NOMO-1 treated with dmso at 0.1 percent for 144 hours (cell line): Measurements from ENCODE around the gene BRD7.
A peak's percentile ranks its signal among the peaks of the same experiment; 100 is the strongest.

Experiments used
- DNase-seq: peaks from one replicate; lab custom pipeline; 2025; ENCODE audit not compliant: unreplicated experiment; lab: John Stamatoyannopoulos, UW

BRD7 gene

DNA sequence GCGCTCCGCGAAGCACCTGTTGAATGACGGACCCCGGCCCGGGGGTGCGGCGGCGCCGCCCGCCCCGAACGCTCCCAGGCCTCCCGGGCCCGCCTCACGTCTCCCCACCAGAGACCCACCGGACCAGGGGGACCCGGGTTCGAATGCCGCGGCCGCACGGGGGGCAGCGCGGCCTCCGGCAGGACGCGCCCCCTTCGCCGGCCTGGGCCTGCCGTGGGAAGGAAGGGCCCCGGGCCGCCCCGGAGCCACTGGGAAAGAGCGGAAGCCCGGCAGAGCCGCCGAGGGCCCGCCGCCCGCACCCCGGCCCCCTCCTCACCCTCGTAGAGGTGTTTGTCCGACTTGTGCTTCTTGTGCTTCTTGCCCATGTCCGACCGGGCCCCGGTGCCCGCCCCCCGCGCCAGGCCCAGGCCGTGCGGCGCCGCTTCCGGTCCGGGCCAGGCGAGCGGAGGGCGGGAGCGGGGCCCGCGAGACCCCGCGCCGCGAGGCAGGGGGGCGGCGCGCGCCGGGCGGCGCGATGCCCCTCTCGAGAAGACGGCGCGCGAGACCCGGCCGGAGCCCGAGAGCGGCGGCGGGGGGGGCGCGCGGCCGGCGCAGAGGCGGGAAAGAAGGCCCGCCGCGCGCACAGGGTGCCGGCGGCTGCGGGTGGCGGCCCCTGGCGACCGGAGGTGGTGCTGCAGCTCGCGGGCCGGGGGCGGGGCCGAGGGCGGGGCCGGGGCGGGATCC lies at the start of gene BRD7:
Gene BRD7, minus strand, starts transcription at position 579 of the 723 bp plus-strand sequence. Its CDS starts 214 bp downstream, at position 365.
- DNase-seq, result peak; percentile 43

GRCh38 chr16:50416388-50416787 lies 47.6 kb upstream of the BRD7 start:
- no peak for DNase-seq

- no peak for DNase-seq
Observed at GRCh38 chr16:50414152-50414551, 45.4 kb upstream of the BRD7 start.

DNA sequence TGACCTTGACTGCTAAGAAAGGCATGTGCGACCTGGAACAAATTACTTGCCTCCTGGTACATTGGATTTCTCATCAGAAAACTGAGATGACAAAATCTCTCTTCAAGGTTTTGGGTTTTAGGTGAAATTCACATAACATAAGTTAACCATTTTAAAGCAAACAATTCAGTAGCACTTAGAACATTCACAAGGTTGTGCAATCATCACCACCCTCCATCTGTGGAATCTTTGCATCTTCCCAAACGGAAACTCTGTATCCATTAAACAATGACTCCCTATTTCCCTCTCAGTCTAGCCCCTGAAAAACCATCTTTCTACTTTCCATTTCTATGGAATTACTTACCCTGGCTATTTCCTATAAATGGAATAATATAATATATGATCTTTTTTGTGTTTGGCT lies 42.2 kb upstream of the BRD7 start:
- DNase-seq, result no peak

DNA sequence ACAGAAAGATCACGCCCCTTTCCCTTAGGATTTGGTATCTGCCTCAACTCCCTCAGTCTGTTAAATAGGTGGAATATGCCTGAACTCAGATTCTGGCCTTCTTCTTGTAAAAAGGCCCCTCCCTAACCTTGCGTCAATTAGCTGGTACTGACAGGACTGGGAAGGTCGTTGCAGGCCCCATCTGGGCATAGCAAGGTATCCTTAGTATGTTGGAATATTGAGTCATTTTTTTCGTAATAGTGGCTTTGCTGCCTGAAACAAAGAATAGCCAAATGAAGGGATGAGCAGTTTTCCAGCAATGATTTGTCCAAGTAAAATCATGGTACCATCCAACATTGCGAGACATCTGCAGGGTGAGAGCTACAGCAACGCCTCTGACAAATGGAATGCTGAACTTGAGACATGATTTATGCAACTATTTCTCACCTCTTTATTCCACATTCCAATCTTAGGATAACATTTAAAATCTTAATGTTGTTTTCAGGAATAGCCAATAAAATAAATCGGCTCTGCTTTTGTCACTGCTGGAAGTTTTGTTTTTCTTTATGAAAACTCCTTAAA lies 39.3 kb upstream of the BRD7 start:
- DNase-seq, result no peak

- DNase-seq, result no peak
Observed at GRCh38 chr16:50407351-50407750, 38.6 kb upstream of the BRD7 start.

DNA sequence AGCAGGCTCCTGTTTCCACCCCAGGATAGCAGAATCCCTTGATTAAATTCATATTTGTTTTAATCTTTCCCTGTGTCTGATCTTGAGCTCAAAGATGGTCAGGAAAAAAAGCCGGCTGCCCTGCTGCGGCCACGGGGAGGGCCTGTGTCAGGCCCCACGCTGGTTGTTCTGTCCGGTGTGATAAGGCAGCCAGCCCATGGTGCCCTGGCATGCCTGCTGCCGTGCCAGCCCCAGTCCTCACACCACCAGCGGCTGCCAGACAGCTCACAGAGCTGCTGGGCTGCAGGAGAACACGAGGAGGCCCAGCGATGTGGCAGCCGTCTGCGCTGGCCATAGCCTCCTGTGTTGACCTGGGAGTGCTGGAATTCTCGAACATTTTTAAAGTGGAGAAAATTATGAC lies 34.7 kb upstream of the BRD7 start:
- DNase-seq, result no peak

GRCh38 chr16:50402298-50402895 lies 33.6 kb upstream of the BRD7 start:
- no peak for DNase-seq

DNA sequence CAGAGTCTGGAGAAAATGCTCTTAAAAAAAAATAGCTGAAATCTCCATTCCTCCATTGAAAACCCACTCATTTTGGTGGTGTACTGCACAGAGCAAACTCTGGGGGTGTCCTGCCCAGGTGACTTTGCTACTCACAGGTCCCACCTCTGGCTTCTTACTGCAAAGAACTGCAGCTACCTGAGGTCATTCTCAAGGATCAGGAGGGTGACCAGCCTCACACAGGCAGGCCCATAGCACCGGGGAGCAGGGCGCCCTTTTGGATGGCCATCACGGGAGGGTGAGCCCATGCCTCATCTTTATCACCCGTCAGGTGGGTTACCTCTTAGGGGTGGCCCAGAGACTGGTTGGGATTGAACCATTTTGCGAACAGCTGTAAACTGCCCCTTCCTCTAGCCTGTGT lies 32.6 kb upstream of the BRD7 start:
- no peak for DNase-seq

GRCh38 chr16:50400967-50401348 lies 32.2 kb upstream of the BRD7 start:
- no peak for DNase-seq

- no peak for DNase-seq
Observed at GRCh38 chr16:50400312-50400966, 31.7 kb upstream of the BRD7 start.

GRCh38 chr16:50399411-50399810 lies 30.6 kb upstream of the BRD7 start:
- no peak for DNase-seq

DNA sequence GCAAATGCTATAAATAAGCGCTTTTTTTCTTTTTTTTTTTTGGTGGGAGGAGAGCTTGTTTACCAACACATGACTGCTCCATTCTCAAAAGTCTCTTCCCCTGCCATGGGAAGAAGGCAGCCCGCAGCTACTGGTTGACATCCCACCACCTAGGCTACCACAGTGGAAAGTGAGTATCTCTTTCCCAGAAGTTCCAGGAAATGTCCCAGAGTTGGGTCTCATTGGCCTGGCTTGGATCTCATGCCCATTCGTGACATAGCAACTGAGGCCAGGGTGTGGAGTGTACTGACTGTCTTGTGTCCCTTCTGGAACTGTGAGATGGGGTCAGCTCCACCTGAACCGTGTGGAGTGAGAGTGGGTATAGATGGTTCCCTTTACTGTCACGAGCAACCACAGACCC lies 29.5 kb upstream of the BRD7 start:
- DNase-seq, result no peak

GRCh38 chr16:50396761-50397535 lies 28.2 kb upstream of the BRD7 start:
- no peak for DNase-seq

- DNase-seq, result peak; percentile 50
Observed at GRCh38 chr16:50395763-50396710, 27.2 kb upstream of the BRD7 start.

- DNase-seq, result no peak
Observed at GRCh38 chr16:50393858-50394802, 25.3 kb upstream of the BRD7 start.

- DNase-seq, result no peak
Observed at GRCh38 chr16:50393416-50393815, 24.6 kb upstream of the BRD7 start.

DNA sequence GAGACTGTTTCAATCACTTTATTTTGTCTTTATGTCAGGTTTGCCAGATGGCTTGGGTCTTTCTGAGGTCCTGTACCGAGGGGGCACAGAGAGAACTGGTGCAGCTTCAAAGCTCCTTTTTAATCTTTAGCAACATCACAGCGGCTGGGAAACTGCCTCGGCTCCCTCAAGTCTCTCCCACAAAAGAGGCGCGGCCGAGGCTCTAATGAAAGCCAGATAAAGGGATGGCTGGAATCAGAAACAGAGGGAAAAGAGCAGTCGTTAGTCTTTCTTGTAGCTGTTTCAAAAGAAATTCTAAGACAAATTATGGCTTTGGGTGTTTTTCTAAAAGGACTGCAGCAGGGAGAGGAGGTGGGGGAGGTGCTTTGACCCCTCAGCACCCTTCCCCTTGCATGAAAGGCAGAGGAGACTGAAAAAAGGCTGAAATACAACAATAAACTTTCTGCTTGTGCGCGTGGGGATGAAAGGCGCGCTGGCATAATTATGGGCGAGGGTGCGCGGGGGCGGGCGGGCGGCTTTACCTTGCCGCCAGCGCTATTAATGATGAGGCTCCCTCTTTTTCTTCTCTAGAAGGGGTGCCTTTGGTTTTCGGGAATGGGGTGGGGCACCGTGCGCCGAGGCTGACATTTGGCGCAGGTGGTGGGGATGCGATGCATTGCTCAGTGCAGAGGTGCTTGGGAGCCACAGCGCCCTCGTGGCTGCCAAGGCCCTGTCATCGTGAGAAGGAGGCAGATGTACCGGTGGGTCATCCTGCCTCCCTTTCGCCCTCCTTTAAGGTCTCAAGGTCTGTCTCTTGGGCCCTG lies 22.3 kb upstream of the BRD7 start:
- no peak for DNase-seq
